Adrenal gland (tissue), 12 donors: ENCODE results near the gene PLRG1. TPM values are rescaled to one million over a fixed set of nuclear protein-coding genes. Genes with fewer than 3 reads are reported as not detected.
A peak's percentile ranks its signal among the peaks of the same experiment; 100 is the strongest.

Source experiments
- DNase-seq, 7 donors: peaks; one replicate each; pipeline ENCODE4 v3.0.0-alpha.2; 2019 to 2020
- H3K27ac ChIP-seq, 5 donors: fragments of 200-600 bp; sonication (generic) in 4 of 5; 1 replicate in 3 of 5; 2 replicates in 2 of 5; pipeline versions ENCODE4 v1.5.1 to v1.8.0; 2016 to 2020; ENCODE audit warnings: mild to moderate bottlenecking in 1 of 5
- H3K27me3 ChIP-seq: fragments of 200-600 bp; 2 replicates; pipeline ENCODE4 v1.8.0; 2021
- H3K36me3 ChIP-seq, 2 donors: fragments of 200-600 bp; replicated peaks in 1 of 2; 1 replicate in 1 of 2; 2 replicates in 1 of 2; pipeline versions ENCODE4 v1.5.1 to v1.8.0; 2018 to 2022
- H3K4me1 ChIP-seq, 2 donors: fragments of 200-600 bp; replicated peaks in 1 of 2; 1 replicate in 1 of 2; 2 replicates in 1 of 2; pipeline versions ENCODE4 v1.5.1 to v1.8.0; 2018 to 2021
- H3K4me3 ChIP-seq, 4 donors: fragments of 200-600 bp; sonication (generic) in 3 of 4; one replicate each; pipeline ENCODE4 v1.5.1; 2016 to 2018
- H3K9me3 ChIP-seq, 3 donors: fragments of 200-600 bp; sonication (generic) in 1 of 3; replicated peaks in 1 of 3; 1 replicate in 2 of 3; 2 replicates in 1 of 3; pipeline versions ENCODE4 v1.5.1 to v1.8.0; 2016 to 2021
- POLR2A ChIP-seq, 2 donors: fragments of 450-650 bp; IDR thresholded peaks; one replicate each; pipeline ENCODE4 v1.6.1; 2017; ENCODE audit warnings: antibody characterized with exemption in 2 of 2, mild to moderate bottlenecking in 2 of 2, moderate library complexity in 1 of 2
- WGBS, 4 donors: extraction: QIAGEN DNeasy Blood & Tissue Kit in 2 of 4; methylation state at CpG; one replicate each; pipeline versions ENCODE4 v1.1.5 to v1.1.7; 2013 to 2017; 5-methylcytosine and 5-hydroxymethylcytosine counted together
- intact Hi-C, 2 donors: fragments of 100-400 bp; cut with DNase I; formaldehyde crosslinking; loops; one replicate each; pipeline versions ENCODE4 v1.14.1 to v1.15.0; 2022 to 2023
- polyA plus RNA-seq, 3 donors: library from polyadenylated mRNA; stranded (reverse); fragments of 200-250 nt in 2 of 3; fragments of 350-450 nt in 1 of 3; fragmentation: Illumina TruSeq in 1 of 3; extraction: RNeasy Lipid Tissue Mini Kit (QIAGEN cat#74804) in 1 of 3; gene quantifications; one replicate each; pipeline ENCODE4 v1.2.3, GENCODE V29; 2013 to 2014
- total RNA-seq, 9 donors: library from RNA; depleted of rRNA in 4 of 9; stranded (reverse); fragments of >200 nt in 4 of 9; fragments of 120-200 nt in 1 of 9; fragmentation: NEBNext Ultra II Directional in 1 of 9; extraction: Animal tissue kit (Norgen Biotek cat#: 25700) in 1 of 9; gene quantifications; one replicate each; pipeline versions ENCODE4 v1.1.0 to v1.2.4, GENCODE V29; 2013 to 2023
- TF ChIP-seq, protein P1 (sequence below), 6 experiments: fragments of 450-650 bp in 4 of 6; fragments of 200-600 bp in 2 of 6; sonication (generic) in 1 of 6; IDR thresholded peaks; 1 replicate in 5 of 6; 2 replicates in 1 of 6; pipeline versions ENCODE4 v1.5.1 to v1.8.0; 2016 to 2021; ENCODE audit warnings: antibody characterized with exemption in 6 of 6, mild to moderate bottlenecking in 2 of 6, moderate library complexity in 1 of 6
- donor health status: healthy with polysubstance abuse.
- donor health status: Bipolar disorder and iron deficiency.
- donor health status: DM: yes; HTN: yes; CAD: no.
- donor health status: DM: no; HTN: no; CAD: no.
- donor health status: DM: no; HTN: no; CAD: no.
- donor health status: DM: yes; HTN: yes; CAD: no.

PLRG1 gene
- total and polyA plus RNA-seq, 12 donors: 37.2 to 71.4 (median 54.3) TPM

DNA sequence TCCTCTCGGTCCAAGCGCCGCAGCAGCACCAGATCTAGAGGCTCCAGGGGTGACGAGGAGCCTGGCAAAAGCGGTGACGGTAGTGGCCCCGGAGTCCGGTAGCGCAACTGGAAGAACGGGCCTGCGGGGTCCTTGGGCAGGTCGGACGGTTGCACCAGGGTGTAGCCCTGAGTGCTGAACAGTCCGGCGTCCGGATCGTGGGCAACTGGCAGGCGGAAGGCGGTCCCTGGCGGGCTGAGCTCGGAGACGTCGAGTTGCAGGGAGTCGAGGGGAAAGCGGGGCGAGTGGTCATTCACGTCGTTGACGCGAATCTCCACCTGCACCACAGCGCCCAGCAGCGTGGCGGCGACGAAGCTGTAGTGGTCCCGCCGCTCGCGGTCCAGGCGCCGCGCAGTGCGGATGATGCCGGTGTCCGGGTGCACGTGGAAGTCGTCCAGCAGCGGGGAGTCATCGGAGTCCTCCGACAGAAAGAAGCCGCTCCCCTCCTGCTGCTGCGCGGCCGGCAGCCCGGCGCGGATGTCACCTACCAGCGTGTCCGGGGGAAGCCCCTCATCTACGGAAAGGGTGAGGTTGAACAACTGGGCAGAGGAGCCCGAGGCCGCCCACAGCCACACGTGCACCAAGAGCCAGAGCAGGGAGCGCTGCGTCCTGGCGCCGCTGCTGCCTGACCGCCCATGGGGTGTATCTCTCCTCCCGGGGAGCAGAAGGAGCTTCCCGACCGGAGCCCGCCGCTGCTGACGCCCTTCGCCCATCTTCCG lies 59.4 kb downstream of the PLRG1 start:
- H3K4me1 ChIP-seq: peaks cover 0 to 12% of the 10 kb centered on the region in 2 donors
- H3K27me3 ChIP-seq: peaks cover 16% of the 10 kb centered on the region
- intact Hi-C loops: no loop called here
- DNase-seq: peak in 3 of 7 donors; percentile 14 to 52 (median 14)
- TF ChIP-seq POLR2A (IDR thresholded peaks at IDR 0.05): no peak
- TF ChIP-seq, protein P1, sequence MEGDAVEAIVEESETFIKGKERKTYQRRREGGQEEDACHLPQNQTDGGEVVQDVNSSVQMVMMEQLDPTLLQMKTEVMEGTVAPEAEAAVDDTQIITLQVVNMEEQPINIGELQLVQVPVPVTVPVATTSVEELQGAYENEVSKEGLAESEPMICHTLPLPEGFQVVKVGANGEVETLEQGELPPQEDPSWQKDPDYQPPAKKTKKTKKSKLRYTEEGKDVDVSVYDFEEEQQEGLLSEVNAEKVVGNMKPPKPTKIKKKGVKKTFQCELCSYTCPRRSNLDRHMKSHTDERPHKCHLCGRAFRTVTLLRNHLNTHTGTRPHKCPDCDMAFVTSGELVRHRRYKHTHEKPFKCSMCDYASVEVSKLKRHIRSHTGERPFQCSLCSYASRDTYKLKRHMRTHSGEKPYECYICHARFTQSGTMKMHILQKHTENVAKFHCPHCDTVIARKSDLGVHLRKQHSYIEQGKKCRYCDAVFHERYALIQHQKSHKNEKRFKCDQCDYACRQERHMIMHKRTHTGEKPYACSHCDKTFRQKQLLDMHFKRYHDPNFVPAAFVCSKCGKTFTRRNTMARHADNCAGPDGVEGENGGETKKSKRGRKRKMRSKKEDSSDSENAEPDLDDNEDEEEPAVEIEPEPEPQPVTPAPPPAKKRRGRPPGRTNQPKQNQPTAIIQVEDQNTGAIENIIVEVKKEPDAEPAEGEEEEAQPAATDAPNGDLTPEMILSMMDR (IDR thresholded peaks at IDR 0.05): no peak
- H3K4me3 ChIP-seq: peak overlapping the region in 1 of 4 donors; percentile 36
- H3K27ac ChIP-seq: peak overlapping the region in 1 of 5 donors; percentile 39
- H3K9me3 ChIP-seq: no peaks in the 10 kb centered on the region
- no peaks in the 10 kb centered on the region for H3K36me3 ChIP-seq
- WGBS, 4 donors: 0 to 2% (median 1%) methylated on average over 10 to 76 of the region's 76 CpGs

DNA sequence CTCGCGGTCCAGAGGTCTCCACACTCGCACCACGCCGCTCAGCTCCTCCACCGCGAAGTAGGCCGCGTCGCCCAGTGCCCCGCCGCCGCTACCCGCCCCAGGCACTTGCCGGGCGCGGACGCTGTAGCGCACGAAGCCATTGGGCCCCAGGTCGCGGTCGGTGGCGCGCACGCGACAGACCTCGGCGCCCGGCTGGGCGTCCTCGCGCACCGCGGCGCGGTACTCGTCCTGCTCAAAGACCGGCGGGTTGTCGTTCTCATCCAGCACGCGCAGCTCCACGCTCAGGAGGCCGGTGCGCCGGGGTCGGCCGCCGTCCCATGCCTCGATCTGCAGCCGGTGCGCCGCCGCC lies 60.0 kb downstream of the PLRG1 start:
- no peak for DNase-seq
- intact Hi-C loops: no loop called here
- no peaks in the 10 kb centered on the region for H3K36me3 ChIP-seq
- peaks cover 16% of the 10 kb centered on the region for H3K27me3 ChIP-seq
- peaks cover 0 to 12% of the 10 kb centered on the region in 2 donors for H3K4me1 ChIP-seq
- no peaks in the 10 kb centered on the region for H3K9me3 ChIP-seq
- no peak overlapping the region for H3K4me3 ChIP-seq
- TF ChIP-seq, protein P1 (IDR thresholded peaks at IDR 0.05): no peak
- TF ChIP-seq POLR2A (IDR thresholded peaks at IDR 0.05): no peak
- WGBS, 4 donors: 2 to 9% (median 4%) methylated on average over 7 to 55 of the region's 55 CpGs; no CpG with 5 or more reads in 1 of the 4 donors
- no peak overlapping the region for H3K27ac ChIP-seq

DNA sequence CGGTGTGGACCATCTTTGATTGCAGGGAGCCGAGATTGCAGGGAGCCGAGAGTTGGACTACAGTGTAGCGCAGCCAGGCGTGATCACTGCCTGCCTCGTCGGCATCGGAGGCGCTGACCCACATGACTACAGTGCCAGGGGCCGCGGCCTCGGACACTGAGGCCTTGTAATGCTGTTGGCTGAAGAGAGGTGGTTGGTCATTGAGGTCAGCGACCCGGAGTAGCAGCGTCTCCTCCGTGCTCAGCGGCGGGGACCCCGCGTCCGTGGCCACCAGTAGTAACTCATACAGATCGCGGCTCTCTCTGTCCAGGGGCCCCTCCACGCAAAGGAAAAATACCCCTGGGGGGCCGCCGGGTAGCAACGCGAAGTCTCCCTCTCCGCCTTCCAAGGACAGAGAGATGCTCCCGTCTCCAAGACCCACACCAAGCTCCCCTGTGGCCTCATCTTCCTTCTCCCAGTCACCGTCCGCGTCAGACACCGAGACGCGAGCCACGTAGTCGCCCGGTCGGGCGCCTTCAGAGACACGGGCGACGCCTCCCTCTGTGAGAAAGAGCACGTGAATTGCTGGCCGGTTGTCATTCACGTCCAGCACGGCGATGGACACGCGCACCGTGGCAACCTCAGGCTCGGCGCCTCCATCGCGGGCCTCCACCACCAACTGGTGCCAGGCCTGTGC lies 60.5 kb downstream of the PLRG1 start:
- intact Hi-C loops: no loop called here
- 40 to 59% (median 46%) methylated on average over 31 to 56 of the region's 56 CpGs for WGBS, 4 donors

DNA sequence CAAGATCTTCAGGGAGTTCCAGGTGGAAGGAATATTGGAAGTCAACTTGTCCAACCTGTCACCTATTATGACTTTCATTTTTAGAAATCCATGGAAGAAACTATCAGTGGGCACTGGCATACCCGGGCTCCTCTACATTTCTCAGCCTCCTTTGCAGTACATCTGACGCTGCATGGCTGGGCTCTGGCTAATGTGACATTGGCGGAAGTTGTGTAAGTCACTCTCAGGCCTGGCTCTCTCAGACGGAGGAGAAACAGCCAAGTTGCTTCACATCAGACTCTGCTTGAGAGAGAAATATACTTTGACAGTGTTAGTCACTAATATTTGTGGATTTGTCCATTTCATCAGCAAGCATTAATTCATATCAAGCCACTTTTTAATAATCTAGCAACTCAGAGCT lies 63.1 kb downstream of the PLRG1 start:
- no peaks in the 10 kb centered on the region for H3K9me3 ChIP-seq
- intact Hi-C loops: no loop called here
- H3K27me3 ChIP-seq: peaks cover 16% of the 10 kb centered on the region
- H3K4me3 ChIP-seq: no peak overlapping the region
- WGBS, 4 donors: 75 to 80% (median 77%) methylated on average over 4 of the region's 4 CpGs
- peaks cover 0 to 12% of the 10 kb centered on the region in 2 donors for H3K4me1 ChIP-seq
- DNase-seq: no peak
- H3K27ac ChIP-seq: no peak overlapping the region
- H3K36me3 ChIP-seq: no peaks in the 10 kb centered on the region
- TF ChIP-seq POLR2A (IDR thresholded peaks at IDR 0.05): no peak
- TF ChIP-seq, protein P1 (IDR thresholded peaks at IDR 0.05): no peak

More for the DNA sequence above, 60.5 kb downstream of the PLRG1 start:
- TF ChIP-seq, protein P1 (IDR thresholded peaks at IDR 0.05): no peak
- no peak for TF ChIP-seq POLR2A (IDR thresholded peaks at IDR 0.05)
- Histone ChIP-seq H3K27me3 (peaks cover 16% of the 10 kb centered on the region), H3K27ac (no peak overlapping the region), H3K9me3 (no peaks in the 10 kb centered on the region), H3K4me3 (no peak overlapping the region), H3K36me3 (no peaks in the 10 kb centered on the region), H3K4me1 (peaks cover 0 to 12% of the 10 kb centered on the region in 2 donors)
- no peak for DNase-seq
